ENCODE results near the gene PVALEF. TPM values are rescaled to one million over a fixed set of nuclear protein-coding genes. Genes with fewer than 3 reads are reported as not detected.

Gene PVALEF
- total RNA-seq, 1 donor from 2014 or later, result not detected

GRCh38 chr17:81138083-81138482 lies 27.2 kb upstream of the PVALEF start:
- TF ChIP-seq CTCF (IDR thresholded peaks at IDR 0.05; ENCODE audit: unreplicated experiment), result no peak
- H3K4me3 Mint-ChIP-seq (ENCODE audit: low read depth), result no peak overlapping the region
- H3K27me3 Mint-ChIP-seq, result no peaks in the 10 kb centered on the region
- H3K27ac Mint-ChIP-seq, result no peak overlapping the region
- no peaks in the 10 kb centered on the region for H3K4me1 Mint-ChIP-seq (ENCODE audit: low read depth)
- H3K36me3 Mint-ChIP-seq (ENCODE audit: insufficient read depth), result no peaks in the 10 kb centered on the region
- DNase-seq (ENCODE audit: low spot score, unreplicated experiment), result no peak
- peaks cover 3% of the 10 kb centered on the region for H3K9me3 Mint-ChIP-seq (ENCODE audit: low read depth)

GRCh38 chr17:81138500-81138899 lies 26.8 kb upstream of the PVALEF start:
- DNase-seq (ENCODE audit: low spot score, unreplicated experiment), result no peak
- Mint-ChIP-seq H3K9me3 (ENCODE audit: low read depth) (peaks cover 3% of the 10 kb centered on the region), H3K36me3 (ENCODE audit: insufficient read depth) (no peaks in the 10 kb centered on the region), H3K27ac (no peak overlapping the region), H3K4me3 (ENCODE audit: low read depth) (no peak overlapping the region), H3K27me3 (no peaks in the 10 kb centered on the region), H3K4me1 (ENCODE audit: low read depth) (no peaks in the 10 kb centered on the region)
- TF ChIP-seq CTCF (IDR thresholded peaks at IDR 0.05; ENCODE audit: unreplicated experiment), result no peak

GRCh38 chr17:81139428-81139827 lies 25.9 kb upstream of the PVALEF start:
- Mint-ChIP-seq H3K4me3 (ENCODE audit: low read depth) (no peak overlapping the region), H3K4me1 (ENCODE audit: low read depth) (no peaks in the 10 kb centered on the region), H3K27me3 (no peaks in the 10 kb centered on the region), H3K27ac (no peak overlapping the region), H3K36me3 (ENCODE audit: insufficient read depth) (no peaks in the 10 kb centered on the region), H3K9me3 (ENCODE audit: low read depth) (peaks cover 3% of the 10 kb centered on the region)
- TF ChIP-seq CTCF (IDR thresholded peaks at IDR 0.05; ENCODE audit: unreplicated experiment), result no peak
- no peak for DNase-seq (ENCODE audit: low spot score, unreplicated experiment)

GRCh38 chr17:81140018-81140417 lies 25.3 kb upstream of the PVALEF start:
- TF ChIP-seq CTCF (IDR thresholded peaks at IDR 0.05; ENCODE audit: unreplicated experiment), result no peak
- Mint-ChIP-seq H3K4me1 (ENCODE audit: low read depth) (no peaks in the 10 kb centered on the region), H3K4me3 (ENCODE audit: low read depth) (no peak overlapping the region), H3K9me3 (ENCODE audit: low read depth) (peaks cover 3% of the 10 kb centered on the region), H3K27ac (no peak overlapping the region), H3K36me3 (ENCODE audit: insufficient read depth) (no peaks in the 10 kb centered on the region), H3K27me3 (no peaks in the 10 kb centered on the region)
- no peak for DNase-seq (ENCODE audit: low spot score, unreplicated experiment)

GRCh38 chr17:81140695-81141094 lies 24.6 kb upstream of the PVALEF start:
- no peak for TF ChIP-seq CTCF (IDR thresholded peaks at IDR 0.05; ENCODE audit: unreplicated experiment)
- no peak overlapping the region for H3K27ac Mint-ChIP-seq

More at GRCh38 chr17:81140695-81141094, 24.6 kb upstream of the PVALEF start:
- peaks cover 3% of the 10 kb centered on the region for H3K9me3 Mint-ChIP-seq (ENCODE audit: low read depth)
- H3K4me3 Mint-ChIP-seq (ENCODE audit: low read depth), result no peak overlapping the region
- no peaks in the 10 kb centered on the region for H3K36me3 Mint-ChIP-seq (ENCODE audit: insufficient read depth)
- no peak for DNase-seq (ENCODE audit: low spot score, unreplicated experiment)
- no peaks in the 10 kb centered on the region for H3K4me1 Mint-ChIP-seq (ENCODE audit: low read depth)
- H3K27me3 Mint-ChIP-seq, result no peaks in the 10 kb centered on the region
